HepG2 (cell line): ENCODE data around the gene DNAJA3. TPM values are rescaled to one million over a fixed set of nuclear protein-coding genes. Genes with fewer than 3 reads are reported as not detected.
A peak's percentile ranks its signal among the peaks of the same experiment; 100 is the strongest.

ENCODE experiments used
- ARHGAP35 ChIP-seq: sonication (generic); formaldehyde crosslinking; IDR thresholded peaks from 2 replicates; pipeline ENCODE4 v1.9.0; 2022; ENCODE audit warnings: mild to moderate bottlenecking, inconsistent platforms, moderate library complexity, missing genetic modification reagents, borderline replicate concordance
- ETV5 ChIP-seq: IDR thresholded peaks from 2 replicates; pipeline ENCODE4 v1.6.1; 2018; ENCODE audit warnings: missing biosample characterization, missing genetic modification reagents, inconsistent platforms, borderline replicate concordance
- JUND ChIP-seq: sonication (generic); formaldehyde crosslinking; IDR thresholded peaks from 2 replicates; pipeline ENCODE4 v1.8.0; 2022; ENCODE audit warnings: mild to moderate bottlenecking, missing genetic modification reagents
- NFIB ChIP-seq: sonication (generic); formaldehyde crosslinking; IDR thresholded peaks from 2 replicates; pipeline ENCODE4 v1.9.0; 2021; ENCODE audit warnings: missing genetic modification reagents, mild to moderate bottlenecking, borderline replicate concordance
- PAX8 ChIP-seq: sonication (generic); formaldehyde crosslinking; IDR thresholded peaks from 2 replicates; pipeline ENCODE4 v1.8.0; 2022; ENCODE audit warnings: mild to moderate bottlenecking, missing genetic modification reagents, borderline replicate concordance
- PTBP1 ChIP-seq: fragments of 200-400 bp; formaldehyde crosslinking; IDR thresholded peaks from 2 replicates; pipeline ENCODE4 v1.6.1; 2018; ENCODE audit warnings: low read length, low read depth; ENCODE audit not compliant: poor library complexity, severe bottlenecking
- SMAD9 ChIP-seq: sonication (generic); formaldehyde crosslinking; IDR thresholded peaks from 2 replicates; pipeline ENCODE4 v1.5.1; 2020; ENCODE audit warnings: mild to moderate bottlenecking, missing genetic modification reagents
- TBX2 ChIP-seq: sonication (generic); formaldehyde crosslinking; IDR thresholded peaks from 2 replicates; pipeline ENCODE4 v1.5.0; 2020; ENCODE audit warnings: missing genetic modification reagents, mild to moderate bottlenecking, borderline replicate concordance
- TOPORS ChIP-seq: sonication (generic); formaldehyde crosslinking; IDR thresholded peaks from 2 replicates; pipeline ENCODE4 v1.8.0; 2023; ENCODE audit warnings: mild to moderate bottlenecking, missing genetic modification reagents
- ZC3H4 ChIP-seq: sonication (generic); formaldehyde crosslinking; IDR thresholded peaks from 2 replicates; pipeline ENCODE4 v1.4.0; 2020; ENCODE audit warnings: missing genetic modification reagents, borderline replicate concordance
- ZNF180 ChIP-seq: sonication (generic); formaldehyde crosslinking; IDR thresholded peaks from 2 replicates; pipeline ENCODE4 v1.4.0; 2020; ENCODE audit warnings: low read depth, missing genetic modification reagents, borderline replicate concordance
- ZNF335 ChIP-seq: sonication (generic); formaldehyde crosslinking; IDR thresholded peaks from 2 replicates; pipeline ENCODE4 v1.4.0; 2020; ENCODE audit warnings: missing genetic modification reagents
- ZNF713 ChIP-seq: sonication (generic); formaldehyde crosslinking; IDR thresholded peaks from 2 replicates; pipeline ENCODE4 v1.4.0; 2020; ENCODE audit warnings: mild to moderate bottlenecking, missing genetic modification reagents
- ZSCAN20 ChIP-seq: sonication (generic); formaldehyde crosslinking; IDR thresholded peaks from 2 replicates; pipeline ENCODE4 v1.4.0; 2020; ENCODE audit warnings: missing genetic modification reagents, mild to moderate bottlenecking, borderline replicate concordance
- polyA plus RNA-seq, 8 experiments: library from polyadenylated mRNA; depleted of rRNA in 3 of 8; stranded (reverse) in 7 of 8; unstranded in 1 of 8; fragments of >200 nt; fragmentation: Illumina TruSeq in 4 of 8; extraction: Trizol in 4 of 8; gene quantifications; 2 replicates each; pipeline versions ENCODE4 v1.2.1 to v1.2.3, GENCODE V29; 2011 to 2016; ENCODE audit warnings: low read depth in 4 of 8, missing spikeins in 1 of 8, mixed read lengths in 1 of 8; ENCODE audit not compliant: insufficient read depth in 1 of 8
- total RNA-seq, 5 experiments: library from RNA; depleted of rRNA; stranded (reverse); fragments of >200 nt; fragmentation: Illumina TruSeq; extraction: Trizol; gene quantifications; 2 replicates each; pipeline ENCODE4 v1.2.3, GENCODE V29; 2016; ENCODE audit warnings: low read depth in 1 of 5
- TF ChIP-seq, protein P1 (sequence below): sonication (generic); formaldehyde crosslinking; IDR thresholded peaks from 2 replicates; pipeline ENCODE4 v1.4.0; 2020; ENCODE audit warnings: missing genetic modification reagents, borderline replicate concordance
- TF ChIP-seq, protein P2 (sequence below): sonication (generic); formaldehyde crosslinking; IDR thresholded peaks from 2 replicates; pipeline ENCODE4 v1.9.0; 2022; ENCODE audit warnings: low read depth, missing genetic modification reagents
- TF ChIP-seq, protein P3 (sequence below): sonication (generic); formaldehyde crosslinking; IDR thresholded peaks from 2 replicates; pipeline ENCODE4 v1.4.0; 2020; ENCODE audit warnings: low read depth, missing genetic modification reagents
- TF ChIP-seq, protein P4 (sequence below): sonication (generic); formaldehyde crosslinking; IDR thresholded peaks from 2 replicates; pipeline ENCODE4 v1.5.0; 2020; ENCODE audit warnings: missing genetic modification reagents

Gene DNAJA3
- total and polyA plus RNA-seq, 2 of the 13 experiments (the other 11 are each of a cell fraction or from before 2014, with no cell fraction given): 77.0 to 83.3 TPM

- TF ChIP-seq, protein P1, sequence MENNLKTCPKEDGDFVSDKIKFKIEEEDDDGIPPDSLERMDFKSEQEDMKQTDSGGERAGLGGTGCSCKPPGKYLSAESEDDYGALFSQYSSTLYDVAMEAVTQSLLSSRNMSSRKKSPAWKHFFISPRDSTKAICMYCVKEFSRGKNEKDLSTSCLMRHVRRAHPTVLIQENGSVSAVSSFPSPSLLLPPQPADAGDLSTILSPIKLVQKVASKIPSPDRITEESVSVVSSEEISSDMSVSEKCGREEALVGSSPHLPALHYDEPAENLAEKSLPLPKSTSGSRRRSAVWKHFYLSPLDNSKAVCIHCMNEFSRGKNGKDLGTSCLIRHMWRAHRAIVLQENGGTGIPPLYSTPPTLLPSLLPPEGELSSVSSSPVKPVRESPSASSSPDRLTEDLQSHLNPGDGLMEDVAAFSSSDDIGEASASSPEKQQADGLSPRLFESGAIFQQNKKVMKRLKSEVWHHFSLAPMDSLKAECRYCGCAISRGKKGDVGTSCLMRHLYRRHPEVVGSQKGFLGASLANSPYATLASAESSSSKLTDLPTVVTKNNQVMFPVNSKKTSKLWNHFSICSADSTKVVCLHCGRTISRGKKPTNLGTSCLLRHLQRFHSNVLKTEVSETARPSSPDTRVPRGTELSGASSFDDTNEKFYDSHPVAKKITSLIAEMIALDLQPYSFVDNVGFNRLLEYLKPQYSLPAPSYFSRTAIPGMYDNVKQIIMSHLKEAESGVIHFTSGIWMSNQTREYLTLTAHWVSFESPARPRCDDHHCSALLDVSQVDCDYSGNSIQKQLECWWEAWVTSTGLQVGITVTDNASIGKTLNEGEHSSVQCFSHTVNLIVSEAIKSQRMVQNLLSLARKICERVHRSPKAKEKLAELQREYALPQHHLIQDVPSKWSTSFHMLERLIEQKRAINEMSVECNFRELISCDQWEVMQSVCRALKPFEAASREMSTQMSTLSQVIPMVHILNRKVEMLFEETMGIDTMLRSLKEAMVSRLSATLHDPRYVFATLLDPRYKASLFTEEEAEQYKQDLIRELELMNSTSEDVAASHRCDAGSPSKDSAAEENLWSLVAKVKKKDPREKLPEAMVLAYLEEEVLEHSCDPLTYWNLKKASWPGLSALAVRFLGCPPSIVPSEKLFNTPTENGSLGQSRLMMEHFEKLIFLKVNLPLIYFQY (CRISPR knock-in tag): no peak
- TF ChIP-seq TOPORS (CRISPR knock-in tag): no peak
- TF ChIP-seq PTBP1: no peak
- TF ChIP-seq JUND: no peak
- TF ChIP-seq ZSCAN20: no peak
- no peak; the same call in 1 of the 2 replicates for TF ChIP-seq ZNF713
- TF ChIP-seq, protein P2, sequence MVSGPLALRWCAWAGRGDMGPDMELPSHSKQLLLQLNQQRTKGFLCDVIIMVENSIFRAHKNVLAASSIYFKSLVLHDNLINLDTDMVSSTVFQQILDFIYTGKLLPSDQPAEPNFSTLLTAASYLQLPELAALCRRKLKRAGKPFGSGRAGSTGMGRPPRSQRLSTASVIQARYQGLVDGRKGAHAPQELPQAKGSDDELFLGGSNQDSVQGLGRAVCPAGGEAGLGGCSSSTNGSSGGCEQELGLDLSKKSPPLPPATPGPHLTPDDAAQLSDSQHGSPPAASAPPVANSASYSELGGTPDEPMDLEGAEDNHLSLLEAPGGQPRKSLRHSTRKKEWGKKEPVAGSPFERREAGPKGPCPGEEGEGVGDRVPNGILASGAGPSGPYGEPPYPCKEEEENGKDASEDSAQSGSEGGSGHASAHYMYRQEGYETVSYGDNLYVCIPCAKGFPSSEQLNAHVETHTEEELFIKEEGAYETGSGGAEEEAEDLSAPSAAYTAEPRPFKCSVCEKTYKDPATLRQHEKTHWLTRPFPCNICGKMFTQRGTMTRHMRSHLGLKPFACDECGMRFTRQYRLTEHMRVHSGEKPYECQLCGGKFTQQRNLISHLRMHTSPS: no peak
- TF ChIP-seq, protein P3, sequence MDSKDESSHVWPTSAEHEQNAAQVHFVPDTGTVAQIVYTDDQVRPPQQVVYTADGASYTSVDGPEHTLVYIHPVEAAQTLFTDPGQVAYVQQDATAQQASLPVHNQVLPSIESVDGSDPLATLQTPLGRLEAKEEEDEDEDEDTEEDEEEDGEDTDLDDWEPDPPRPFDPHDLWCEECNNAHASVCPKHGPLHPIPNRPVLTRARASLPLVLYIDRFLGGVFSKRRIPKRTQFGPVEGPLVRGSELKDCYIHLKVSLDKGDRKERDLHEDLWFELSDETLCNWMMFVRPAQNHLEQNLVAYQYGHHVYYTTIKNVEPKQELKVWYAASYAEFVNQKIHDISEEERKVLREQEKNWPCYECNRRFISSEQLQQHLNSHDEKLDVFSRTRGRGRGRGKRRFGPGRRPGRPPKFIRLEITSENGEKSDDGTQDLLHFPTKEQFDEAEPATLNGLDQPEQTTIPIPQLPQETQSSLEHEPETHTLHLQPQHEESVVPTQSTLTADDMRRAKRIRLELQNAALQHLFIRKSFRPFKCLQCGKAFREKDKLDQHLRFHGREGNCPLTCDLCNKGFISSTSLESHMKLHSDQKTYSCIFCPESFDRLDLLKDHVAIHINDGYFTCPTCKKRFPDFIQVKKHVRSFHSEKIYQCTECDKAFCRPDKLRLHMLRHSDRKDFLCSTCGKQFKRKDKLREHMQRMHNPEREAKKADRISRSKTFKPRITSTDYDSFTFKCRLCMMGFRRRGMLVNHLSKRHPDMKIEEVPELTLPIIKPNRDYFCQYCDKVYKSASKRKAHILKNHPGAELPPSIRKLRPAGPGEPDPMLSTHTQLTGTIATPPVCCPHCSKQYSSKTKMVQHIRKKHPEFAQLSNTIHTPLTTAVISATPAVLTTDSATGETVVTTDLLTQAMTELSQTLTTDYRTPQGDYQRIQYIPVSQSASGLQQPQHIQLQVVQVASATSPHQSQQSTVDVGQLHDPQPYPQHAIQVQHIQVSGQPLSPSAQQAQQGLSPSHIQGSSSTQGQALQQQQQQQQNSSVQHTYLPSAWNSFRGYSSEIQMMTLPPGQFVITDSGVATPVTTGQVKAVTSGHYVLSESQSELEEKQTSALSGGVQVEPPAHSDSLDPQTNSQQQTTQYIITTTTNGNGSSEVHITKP: 0 out of 2 replicates have a peak, but pooled peaks have one; percentile 25
- TF ChIP-seq ZNF180: no peak
- TF ChIP-seq ZNF335: no peak
- TF ChIP-seq, protein P4, sequence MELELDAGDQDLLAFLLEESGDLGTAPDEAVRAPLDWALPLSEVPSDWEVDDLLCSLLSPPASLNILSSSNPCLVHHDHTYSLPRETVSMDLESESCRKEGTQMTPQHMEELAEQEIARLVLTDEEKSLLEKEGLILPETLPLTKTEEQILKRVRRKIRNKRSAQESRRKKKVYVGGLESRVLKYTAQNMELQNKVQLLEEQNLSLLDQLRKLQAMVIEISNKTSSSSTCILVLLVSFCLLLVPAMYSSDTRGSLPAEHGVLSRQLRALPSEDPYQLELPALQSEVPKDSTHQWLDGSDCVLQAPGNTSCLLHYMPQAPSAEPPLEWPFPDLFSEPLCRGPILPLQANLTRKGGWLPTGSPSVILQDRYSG (CRISPR knock-in tag): no peak
- no peak for TF ChIP-seq PAX8
- no peak for TF ChIP-seq TBX2 (CRISPR knock-in tag)
- TF ChIP-seq ETV5 (CRISPR knock-in tag): no peak
- no peak for TF ChIP-seq NFIB (CRISPR knock-in tag)
- TF ChIP-seq ZC3H4 (CRISPR knock-in tag): no peak
- TF ChIP-seq ARHGAP35 (CRISPR knock-in tag): no peak
- TF ChIP-seq SMAD9 (CRISPR knock-in tag): no peak
Observed at GRCh38 chr16:4416200-4417032, 9.3 kb upstream of the DNAJA3 start, which contains the start of gene CORO7 (continued).
